Measurements from ENCODE around the gene ACP4.

Gene ACP4

GRCh38 chr19:50796128-50796633, 6.0 kb downstream of the ACP4 start:
- Histone ChIP-seq H3K9me3 (no peaks in the 10 kb centered on the region), H3K4me3 (no peak overlapping the region), H3K27me3 (peaks cover 0 to 8% of the 10 kb centered on the region in 2 donors), H3K27ac (no peak overlapping the region), H3K4me1 (peaks cover 0 to 6% (median 0%) of the 10 kb centered on the region in 4 donors), H3K36me3 (peaks cover 21 to 58% (median 39%) of the 10 kb centered on the region in 3 donors)
- intact Hi-C loops (cut with DNase I; ENCODE audit: low total_unique reads) = no loop called here
- TF ChIP-seq CTCF (IDR thresholded peaks at IDR 0.05) = no peak
- no peak for DNase-seq

GRCh38 chr19:50796634-50797428, 6.6 kb downstream of the ACP4 start:
- TF ChIP-seq CTCF (IDR thresholded peaks at IDR 0.05) = no peak
- Histone ChIP-seq H3K4me3 (no peak overlapping the region), H3K27ac (no peak overlapping the region), H3K4me1 (peaks cover 0 to 6% (median 0%) of the 10 kb centered on the region in 4 donors), H3K9me3 (no peaks in the 10 kb centered on the region), H3K36me3 (peaks cover 22 to 64% (median 41%) of the 10 kb centered on the region in 3 donors), H3K27me3 (peaks cover 0 to 5% of the 10 kb centered on the region in 2 donors)
- DNase-seq = no peak
- intact Hi-C loops (cut with DNase I; ENCODE audit: low total_unique reads) = no loop called here

- H3K9me3 ChIP-seq = no peaks in the 10 kb centered on the region
- H3K4me1 ChIP-seq = peaks cover 0 to 10% (median 2%) of the 10 kb centered on the region in 4 donors
- intact Hi-C loops (cut with DNase I; ENCODE audit: low total_unique reads) = no loop called here
- DNase-seq = no peak
- H3K27me3 ChIP-seq = no peaks in the 10 kb centered on the region
- H3K4me3 ChIP-seq = no peak overlapping the region
- no peak overlapping the region for H3K27ac ChIP-seq
- TF ChIP-seq CTCF (IDR thresholded peaks at IDR 0.05) = no peak
- peaks cover 22 to 69% (median 41%) of the 10 kb centered on the region in 3 donors for H3K36me3 ChIP-seq
Measured at GRCh38 chr19:50797429-50797780, 7.2 kb downstream of the ACP4 start.

GRCh38 chr19:50797781-50798658, 7.8 kb downstream of the ACP4 start:
- Histone ChIP-seq H3K4me3 (no peak overlapping the region), H3K9me3 (no peaks in the 10 kb centered on the region), H3K27ac (no peak overlapping the region), H3K36me3 (peaks cover 22 to 69% (median 41%) of the 10 kb centered on the region in 3 donors), H3K4me1 (peaks cover 0 to 16% (median 8%) of the 10 kb centered on the region in 4 donors), H3K27me3 (no peaks in the 10 kb centered on the region)
- no peak for TF ChIP-seq CTCF (IDR thresholded peaks at IDR 0.05)
- intact Hi-C loops (cut with DNase I; ENCODE audit: low total_unique reads) = no loop called here
- no peak for DNase-seq

- DNase-seq = no peak
- Histone ChIP-seq H3K36me3 (peaks cover 22 to 69% (median 41%) of the 10 kb centered on the region in 3 donors), H3K9me3 (no peaks in the 10 kb centered on the region), H3K4me1 (peaks cover 0 to 25% (median 17%) of the 10 kb centered on the region in 4 donors), H3K27ac (no peak overlapping the region), H3K4me3 (no peak overlapping the region), H3K27me3 (no peaks in the 10 kb centered on the region)
- no peak for TF ChIP-seq CTCF (IDR thresholded peaks at IDR 0.05)
- intact Hi-C loops (cut with DNase I; ENCODE audit: low total_unique reads) = no loop called here
Measured at GRCh38 chr19:50798659-50799546, 8.7 kb downstream of the ACP4 start.

Data from tibial artery (tissue), 4 donors.